NCI-H1092 treated with DMSO at 0.1 percent for 48 hours (cell line): Measurements from ENCODE around the gene LCN2.
"Not testable (repeated sequence)": the region's sequence is repeated elsewhere in the genome, so short reads cannot be mapped to it uniquely, and the experiment has no call there.

ENCODE experiments used
- DNase-seq: peaks from one replicate; lab custom pipeline; 2025; lab: John Stamatoyannopoulos, UW

The LCN2 gene

DNA sequence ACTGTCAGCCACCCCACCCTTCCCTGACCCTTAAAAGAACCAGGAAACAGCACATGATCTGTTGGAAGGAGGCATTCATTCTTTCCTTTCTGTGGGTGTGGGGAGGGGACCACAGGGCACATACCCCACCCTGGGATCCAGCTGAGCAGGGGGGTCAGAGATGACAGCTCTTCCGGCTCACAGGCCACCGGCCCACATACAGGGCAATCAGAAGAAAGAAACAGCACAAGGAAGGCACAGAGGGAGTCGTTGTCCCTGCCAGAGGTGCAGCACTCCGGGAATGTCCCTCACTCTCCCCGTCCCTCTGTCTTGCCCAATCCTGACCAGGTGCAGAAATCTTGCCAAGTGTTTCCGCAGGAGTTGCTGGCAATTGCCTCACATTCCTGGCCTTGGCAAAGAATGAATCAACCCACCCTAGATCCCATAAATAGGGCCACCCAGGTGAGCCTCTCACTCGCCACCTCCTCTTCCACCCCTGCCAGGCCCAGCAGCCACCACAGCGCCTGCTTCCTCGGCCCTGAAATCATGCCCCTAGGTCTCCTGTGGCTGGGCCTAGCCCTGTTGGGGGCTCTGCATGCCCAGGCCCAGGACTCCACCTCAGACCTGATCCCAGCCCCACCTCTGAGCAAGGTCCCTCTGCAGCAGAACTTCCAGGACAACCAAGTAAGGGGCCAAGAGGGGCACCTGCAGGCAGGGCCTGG, at the start of gene LCN2:
Gene LCN2, plus strand, starts transcription at position 453 of the 701 bp plus-strand sequence. Its CDS starts 73 bp downstream, at position 526.
- no peak for DNase-seq

DNA sequence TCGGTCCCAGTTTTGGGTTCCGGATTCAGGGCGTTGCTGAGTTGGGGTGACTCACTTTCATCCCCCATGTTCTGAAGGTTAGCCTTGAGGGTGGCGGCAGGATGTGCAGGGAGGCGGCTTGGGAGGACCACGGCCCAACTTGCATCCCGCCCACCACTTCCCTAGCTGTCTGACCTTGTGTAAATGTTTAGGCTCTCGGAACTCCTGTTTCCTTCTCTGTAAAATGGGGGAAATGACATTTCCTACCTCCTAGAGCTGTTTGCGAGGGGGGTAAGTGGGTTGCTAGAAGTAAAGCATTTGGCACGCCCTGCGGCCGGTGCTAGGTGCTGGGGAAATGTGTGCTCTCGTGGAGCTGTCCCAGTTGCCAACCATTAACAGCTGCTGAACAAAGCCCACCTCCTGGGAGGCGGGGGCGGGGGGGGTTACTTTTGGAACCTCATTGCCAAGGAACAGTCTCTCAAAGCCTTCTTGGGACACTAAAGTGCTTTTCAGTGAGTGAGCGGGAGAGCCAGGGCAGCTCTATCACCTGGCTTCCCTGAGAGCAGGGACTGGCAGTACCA, 49.2 kb upstream of the LCN2 start:
- no peak for DNase-seq

DNA sequence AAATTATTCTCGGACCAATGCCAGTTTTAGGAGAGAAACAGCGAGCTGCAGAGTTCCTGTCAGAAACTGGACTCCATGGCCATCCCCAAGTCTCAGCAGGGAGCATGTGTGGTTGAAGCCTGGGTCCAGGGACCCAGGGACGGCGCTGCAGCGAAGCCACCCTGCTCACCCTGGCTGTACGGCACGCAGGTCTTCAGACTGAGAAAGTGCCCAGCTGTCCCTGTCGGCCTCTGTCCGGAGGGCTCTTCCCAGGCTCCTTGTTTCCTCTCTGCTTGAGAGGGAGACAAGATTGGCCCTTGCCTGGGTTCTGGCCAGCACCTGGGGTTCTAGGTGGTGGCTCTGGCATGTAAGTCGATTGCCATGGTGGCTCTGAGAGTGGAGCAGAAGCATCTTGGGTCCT, 48.7 kb upstream of the LCN2 start:
- no peak for DNase-seq

DNA sequence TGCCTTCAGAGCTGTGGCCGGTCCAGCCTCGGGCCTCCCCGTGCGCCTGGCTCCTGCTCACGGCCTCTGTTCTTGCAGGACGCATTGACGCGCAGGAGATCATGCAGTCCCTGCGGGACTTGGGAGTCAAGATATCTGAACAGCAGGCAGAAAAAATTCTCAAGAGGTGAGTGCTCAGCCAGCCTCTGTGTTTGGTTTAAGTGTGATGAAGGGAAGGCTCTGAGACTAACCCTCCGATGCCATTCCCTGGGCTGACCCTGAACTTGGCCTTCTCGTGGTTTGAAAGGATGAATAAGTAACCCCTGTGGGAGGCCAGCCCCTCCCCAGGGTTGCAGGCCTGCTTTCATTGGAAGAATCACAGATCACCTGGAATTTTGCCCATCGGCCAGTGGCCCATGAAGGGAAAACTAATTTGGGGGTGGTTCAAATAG, 48.0 kb upstream of the LCN2 start:
- no peak for DNase-seq

DNA sequence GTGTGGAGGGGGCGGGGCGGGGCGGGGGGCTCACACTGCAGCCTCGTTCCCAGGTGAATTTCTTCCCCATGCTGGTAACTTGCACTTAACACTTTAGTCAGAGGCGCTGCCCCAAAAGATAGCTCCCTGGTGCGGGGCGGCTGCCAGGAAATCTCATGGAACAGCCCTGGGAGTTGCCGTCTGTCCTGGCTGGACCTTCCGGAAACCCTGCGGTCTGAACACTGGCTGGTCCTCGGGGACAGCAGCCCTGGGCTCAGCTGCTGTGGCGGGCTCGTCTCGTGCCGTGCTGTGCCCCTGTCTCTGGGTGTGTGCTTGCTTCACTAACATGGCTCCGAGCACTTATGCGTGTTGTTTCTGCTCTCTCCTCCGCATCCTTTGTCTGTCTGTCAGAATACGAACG, 47.6 kb upstream of the LCN2 start:
- no peak for DNase-seq

DNA sequence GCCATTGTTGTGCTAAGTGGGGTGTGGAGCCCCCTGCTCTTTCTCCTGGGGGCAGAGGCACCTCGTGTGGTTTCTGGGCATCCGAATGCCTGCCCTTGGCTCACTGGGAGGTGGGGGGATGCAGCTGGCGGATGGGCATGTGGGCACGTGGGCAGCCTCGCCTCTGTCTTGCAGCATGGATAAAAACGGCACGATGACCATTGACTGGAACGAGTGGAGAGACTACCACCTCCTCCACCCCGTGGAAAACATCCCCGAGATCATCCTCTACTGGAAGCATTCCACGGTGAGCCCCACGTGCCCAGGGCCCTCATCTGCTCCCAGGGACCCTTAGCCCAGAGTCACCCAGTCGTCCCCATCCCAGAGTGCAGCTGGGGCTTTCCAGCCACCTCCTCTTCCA, 47.1 kb upstream of the LCN2 start:
- DNase-seq = no peak

DNA sequence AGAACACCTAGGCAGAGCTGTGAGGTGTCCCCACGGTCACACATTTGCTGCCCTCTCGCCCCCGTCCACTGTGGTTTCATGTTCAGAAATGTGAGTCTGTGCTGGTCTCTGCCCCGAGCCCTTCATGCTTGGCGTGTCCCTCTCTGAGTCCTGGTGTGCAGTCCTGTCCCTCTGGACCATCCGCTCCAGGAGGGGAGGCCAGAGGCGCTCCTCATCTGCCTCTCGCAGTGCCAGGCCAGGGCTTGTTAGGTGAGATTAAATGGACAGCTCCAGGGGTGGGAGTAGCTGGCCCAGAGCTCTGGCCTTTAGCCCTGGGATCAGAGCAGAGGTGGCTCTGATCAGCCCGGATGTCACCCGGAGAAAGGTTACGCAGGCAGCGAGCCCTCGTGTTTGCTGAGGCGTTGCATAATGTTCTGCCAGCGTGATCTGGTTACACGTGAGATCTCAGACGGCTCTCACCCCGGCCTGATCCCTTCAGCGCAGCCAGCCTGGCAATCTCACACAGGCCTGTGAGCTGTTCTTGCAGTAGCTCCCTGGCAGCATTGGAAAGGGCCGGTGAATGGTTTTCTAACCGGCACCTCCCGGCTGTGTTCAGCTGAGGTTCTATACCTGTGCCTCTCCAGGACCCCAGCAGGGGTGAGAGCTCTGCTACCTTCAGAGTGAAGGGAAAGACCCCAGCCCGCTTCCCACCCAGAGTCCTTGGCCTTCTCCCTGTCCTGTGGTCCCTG, 46.2 kb upstream of the LCN2 start:
- peak; percentile 48 for DNase-seq

DNA sequence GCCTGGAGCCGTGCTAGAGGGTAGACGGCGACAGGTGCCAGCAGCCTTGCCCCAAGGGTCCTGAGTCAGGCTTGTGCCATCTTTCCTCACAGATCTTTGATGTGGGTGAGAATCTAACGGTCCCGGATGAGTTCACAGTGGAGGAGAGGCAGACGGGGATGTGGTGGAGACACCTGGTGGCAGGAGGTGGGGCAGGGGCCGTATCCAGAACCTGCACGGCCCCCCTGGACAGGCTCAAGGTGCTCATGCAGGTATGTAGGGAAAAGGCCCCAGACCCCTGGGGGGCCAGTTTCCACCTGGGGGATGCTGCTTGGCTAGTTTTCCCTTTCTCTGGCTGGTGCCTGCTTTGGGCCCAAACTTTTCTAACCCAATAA, 45.7 kb upstream of the LCN2 start:
- DNase-seq = peak; percentile 29

DNA sequence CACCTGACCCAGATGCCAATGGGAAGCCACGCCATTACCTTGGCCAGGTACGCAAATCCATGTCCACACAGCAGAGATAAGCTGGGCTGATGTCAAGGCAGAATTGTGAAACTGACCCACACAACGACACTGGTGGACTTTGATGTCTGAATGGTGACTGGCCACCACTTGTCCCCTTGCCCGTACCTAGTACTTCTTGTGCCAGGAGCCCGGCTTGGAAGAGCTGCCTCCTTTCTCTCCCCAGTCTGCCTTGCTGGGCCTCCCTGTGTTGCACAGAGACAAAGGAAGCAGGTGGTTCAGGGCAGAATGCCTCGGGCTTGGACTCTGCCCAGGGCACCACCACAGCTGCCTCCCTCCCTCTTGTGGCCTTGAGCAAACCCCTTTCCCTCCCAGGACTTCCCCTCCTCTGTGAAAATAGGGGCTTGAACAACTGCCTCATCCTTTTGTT, 45.1 kb upstream of the LCN2 start:
- peak; percentile 71 for DNase-seq

DNA sequence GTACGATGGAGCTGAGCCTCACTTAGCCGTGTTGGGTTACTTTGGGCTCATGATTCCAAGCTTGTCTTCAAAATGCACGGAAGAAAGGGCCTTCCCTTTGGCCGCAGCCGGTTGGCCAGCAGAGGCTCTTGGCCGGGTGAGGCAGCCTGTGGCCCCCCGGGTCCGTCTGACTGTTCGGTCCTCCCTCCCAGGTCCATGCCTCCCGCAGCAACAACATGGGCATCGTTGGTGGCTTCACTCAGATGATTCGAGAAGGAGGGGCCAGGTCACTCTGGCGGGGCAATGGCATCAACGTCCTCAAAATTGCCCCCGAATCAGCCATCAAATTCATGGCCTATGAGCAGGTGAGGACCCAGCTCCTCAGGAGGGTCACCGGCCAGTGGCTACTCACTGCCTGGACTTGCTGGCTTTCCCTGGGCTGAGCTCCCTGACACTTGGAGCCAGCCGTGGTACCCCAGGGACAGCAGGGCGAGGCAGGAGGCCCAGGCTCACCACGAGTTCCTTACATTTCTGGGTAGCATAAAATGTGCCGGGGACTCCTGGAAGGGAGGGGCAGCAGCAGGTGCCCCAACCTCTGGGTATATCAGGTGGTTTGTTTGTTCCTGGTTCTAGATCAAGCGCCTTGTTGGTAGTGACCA, 43.6 kb upstream of the LCN2 start:
- DNase-seq = no peak

DNA sequence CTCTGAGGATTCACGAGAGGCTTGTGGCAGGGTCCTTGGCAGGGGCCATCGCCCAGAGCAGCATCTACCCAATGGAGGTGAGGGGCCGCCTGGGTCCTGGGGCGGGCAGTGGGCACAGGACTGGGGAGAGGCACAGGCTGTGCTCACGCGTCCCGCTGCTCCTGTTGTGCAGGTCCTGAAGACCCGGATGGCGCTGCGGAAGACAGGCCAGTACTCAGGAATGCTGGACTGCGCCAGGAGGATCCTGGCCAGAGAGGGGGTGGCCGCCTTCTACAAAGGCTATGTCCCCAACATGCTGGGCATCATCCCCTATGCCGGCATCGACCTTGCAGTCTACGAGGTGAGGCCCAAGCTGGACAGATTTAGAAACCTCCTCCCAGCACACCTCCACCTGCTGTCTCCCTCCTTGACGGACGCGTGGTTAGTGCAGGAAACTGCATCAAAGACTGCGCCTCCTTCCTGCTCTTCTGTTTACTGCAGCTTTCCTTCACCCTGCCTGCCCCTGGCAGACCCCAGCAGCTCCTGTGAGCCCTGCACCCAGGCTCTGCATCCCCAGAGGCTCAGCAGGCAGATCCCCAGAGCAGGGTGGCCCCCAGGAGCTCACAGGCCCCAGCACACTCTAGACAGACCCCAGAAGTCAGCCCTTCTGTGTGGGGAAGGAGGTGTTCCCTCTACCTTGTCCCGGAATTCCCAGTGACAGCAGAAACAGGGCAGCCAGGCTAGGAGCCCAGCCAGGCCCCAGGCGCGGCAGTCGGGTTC, 42.9 kb upstream of the LCN2 start:
- DNase-seq = no peak

DNA sequence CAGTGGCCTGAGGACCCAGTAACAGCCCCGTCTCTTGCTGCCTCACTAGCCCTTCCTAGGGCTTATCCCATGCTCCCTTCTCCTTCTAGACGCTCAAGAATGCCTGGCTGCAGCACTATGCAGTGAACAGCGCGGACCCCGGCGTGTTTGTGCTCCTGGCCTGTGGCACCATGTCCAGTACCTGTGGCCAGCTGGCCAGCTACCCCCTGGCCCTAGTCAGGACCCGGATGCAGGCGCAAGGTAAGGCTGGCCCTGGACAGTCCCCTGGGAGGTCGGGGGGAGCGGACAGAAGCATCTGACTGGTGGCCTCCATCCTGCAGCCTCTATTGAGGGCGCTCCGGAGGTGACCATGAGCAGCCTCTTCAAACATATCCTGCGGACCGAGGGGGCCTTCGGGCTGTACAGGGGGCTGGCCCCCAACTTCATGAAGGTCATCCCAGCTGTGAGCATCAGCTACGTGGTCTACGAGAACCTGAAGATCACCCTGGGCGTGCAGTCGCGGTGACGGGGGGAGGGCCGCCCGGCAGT, 42.2 kb upstream of the LCN2 start:
- DNase-seq = no peak

DNA sequence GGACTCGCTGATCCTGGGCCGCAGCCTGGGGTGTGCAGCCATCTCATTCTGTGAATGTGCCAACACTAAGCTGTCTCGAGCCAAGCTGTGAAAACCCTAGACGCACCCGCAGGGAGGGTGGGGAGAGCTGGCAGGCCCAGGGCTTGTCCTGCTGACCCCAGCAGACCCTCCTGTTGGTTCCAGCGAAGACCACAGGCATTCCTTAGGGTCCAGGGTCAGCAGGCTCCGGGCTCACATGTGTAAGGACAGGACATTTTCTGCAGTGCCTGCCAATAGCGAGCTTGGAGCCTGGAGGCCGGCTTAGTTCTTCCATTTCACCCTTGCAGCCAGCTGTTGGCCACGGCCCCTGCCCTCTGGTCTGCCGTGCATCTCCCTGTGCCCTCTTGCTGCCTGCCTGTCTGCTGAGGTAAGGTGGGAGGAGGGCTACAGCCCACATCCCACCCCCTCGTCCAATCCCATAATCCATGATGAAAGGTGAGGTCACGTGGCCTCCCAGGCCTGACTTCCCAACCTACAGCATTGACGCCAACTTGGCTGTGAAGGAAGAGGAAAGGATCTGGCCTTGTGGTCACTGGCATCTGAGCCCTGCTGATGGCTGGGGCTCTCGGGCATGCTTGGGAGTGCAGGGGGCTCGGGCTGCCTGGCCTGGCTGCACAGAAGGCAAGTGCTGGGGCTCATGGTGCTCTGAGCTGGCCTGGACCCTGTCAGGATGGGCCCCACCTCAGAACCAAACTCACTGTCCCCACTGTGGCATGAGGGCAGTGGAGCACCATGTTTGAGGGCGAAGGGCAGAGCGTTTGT, 41.6 kb upstream of the LCN2 start:
- DNase-seq = no peak

DNA sequence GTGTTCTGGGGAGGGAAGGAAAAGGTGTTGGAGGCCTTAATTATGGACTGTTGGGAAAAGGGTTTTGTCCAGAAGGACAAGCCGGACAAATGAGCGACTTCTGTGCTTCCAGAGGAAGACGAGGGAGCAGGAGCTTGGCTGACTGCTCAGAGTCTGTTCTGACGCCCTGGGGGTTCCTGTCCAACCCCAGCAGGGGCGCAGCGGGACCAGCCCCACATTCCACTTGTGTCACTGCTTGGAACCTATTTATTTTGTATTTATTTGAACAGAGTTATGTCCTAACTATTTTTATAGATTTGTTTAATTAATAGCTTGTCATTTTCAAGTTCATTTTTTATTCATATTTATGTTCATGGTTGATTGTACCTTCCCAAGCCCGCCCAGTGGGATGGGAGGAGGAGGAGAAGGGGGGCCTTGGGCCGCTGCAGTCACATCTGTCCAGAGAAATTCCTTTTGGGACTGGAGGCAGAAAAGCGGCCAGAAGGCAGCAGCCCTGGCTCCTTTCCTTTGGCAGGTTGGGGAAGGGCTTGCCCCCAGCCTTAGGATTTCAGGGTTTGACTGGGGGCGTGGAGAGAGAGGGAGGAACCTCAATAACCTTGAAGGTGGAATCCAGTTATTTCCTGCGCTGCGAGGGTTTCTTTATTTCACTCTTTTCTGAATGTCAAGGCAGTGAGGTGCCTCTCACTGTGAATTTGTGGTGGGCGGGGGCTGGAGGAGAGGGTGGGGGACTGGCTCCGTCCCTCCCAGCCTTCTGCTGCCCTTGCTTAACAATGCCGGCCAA, 40.8 kb upstream of the LCN2 start:
- no peak for DNase-seq

DNA sequence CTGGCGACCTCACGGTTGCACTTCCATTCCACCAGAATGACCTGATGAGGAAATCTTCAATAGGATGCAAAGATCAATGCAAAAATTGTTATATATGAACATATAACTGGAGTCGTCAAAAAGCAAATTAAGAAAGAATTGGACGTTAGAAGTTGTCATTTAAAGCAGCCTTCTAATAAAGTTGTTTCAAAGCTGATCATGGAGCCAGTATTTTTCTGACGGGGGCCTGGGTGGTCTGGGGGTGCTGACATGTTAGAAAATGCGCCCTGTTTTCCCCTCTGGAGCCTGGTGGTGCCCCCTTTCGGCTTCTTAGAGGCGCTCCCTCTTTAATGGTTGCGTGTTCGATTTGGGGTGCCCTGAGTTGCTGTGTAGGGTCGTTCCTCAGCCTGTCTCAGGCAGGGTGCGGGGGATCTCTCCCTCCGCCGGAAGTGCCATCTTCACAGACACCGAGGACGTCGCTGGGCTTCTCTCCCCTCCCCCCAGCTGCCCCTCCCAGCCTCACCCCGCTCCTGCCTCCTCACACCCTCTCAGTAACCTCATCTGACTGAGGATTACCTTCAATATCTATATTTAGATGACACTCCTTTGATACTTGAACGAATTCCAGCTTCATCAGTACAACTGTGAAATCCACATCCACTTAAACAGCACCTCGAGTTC, 40.1 kb upstream of the LCN2 start:
- DNase-seq = no peak

DNA sequence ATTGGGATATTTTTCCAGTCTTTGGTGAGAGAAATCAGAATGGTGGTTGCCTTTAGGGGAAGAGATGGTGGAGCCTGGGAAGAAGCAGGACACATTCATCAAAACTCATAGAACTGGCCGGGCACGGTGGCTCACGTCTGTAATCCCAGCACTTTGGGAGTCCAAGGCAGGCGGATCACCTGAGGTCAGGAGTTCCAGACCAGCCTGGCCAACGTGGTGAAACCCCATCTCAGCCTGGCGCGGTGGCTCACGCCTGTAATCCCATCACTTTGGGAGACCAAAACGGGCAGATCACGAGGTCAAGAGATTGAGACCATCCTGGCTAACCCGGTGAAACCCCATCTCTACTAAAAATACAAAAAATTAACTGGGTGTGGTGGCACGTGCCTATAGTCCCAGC, 37.5 kb upstream of the LCN2 start:
- not testable (repeated sequence) for DNase-seq

DNA sequence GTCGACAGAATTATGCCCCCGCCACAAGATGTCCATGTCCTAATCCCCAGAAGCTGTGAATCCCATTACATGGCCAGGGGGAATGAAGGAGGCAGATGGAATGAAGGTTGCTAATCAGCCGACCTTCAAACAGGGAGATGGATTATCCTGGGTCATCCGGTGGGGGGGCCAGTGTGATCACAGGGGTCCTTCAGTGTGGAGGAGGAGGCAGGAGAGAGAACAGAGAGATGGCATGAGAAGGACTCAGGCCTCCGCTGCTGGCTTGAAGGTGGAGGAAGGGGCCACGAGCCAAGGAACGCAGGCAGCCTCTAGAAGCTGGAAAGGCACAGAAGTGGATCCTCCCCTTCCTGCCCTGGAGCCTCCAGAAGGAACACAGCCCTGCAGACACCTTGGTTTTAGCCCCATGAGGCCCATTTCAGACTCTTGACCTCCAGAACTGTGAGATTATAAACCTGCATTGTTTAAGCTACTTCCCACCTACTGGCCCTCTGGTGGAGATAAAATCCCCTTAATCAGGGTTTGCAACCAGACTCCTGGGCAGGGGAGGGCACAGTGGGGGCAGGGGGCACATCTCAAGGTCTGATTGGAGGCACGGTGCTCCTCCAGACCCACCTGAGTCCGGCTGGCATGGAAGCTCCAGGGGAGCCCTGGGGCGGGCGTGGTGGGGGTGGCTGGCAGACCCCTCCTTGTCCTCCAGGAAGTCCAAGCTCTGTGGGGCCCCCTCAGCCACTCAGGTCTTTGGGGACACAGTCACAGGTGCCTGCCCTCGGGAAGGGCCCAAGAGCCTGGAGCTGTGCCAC, 35.5 kb upstream of the LCN2 start:
- DNase-seq = no peak

DNA sequence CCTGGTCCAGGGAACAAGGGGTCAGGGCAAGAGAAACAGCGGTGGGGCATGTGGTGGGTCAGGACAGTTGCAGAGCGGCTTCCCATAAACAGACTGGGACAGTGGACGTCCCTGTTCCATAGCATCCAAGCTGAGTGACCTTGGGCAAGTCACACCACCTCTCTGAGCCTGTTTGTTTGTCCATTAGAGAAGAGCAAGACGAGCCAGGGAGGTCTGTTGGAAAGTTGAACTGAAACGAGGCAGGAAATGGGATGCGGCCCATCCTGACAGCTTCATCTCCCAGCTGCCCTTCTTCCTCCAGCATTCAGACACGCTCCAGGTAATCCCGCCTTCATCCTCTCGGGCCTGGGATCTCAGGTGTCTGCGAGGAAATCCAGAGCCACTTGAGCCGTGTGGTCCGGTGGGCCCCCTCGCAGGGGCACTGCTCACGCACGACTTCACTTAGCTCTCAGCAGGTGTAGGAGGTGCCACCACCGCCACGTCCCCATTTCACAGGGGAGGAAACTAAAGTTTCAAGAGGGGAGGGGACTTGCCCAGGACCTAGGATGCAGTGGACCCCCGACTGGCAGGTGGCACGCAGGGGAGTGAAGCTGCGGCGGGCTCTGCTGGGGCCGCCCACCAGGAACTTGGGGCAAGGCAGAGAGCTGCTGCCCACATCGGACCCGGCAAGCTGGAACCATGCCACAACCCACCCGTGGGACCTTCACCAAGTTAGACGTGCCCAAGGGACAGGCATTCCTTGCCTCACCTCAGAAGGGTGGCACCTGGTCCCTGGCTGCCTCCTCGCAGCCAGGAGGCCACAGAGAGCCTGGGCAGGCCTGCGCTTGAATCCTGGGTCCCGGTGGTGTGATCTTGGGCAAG, 34.7 kb upstream of the LCN2 start:
- DNase-seq = no peak
